Stromal cell of bone marrow (primary cell): ENCODE measurements around the gene GRIN2C.
"Not testable (repeated sequence)": the region's sequence is repeated elsewhere in the genome, so short reads cannot be mapped to it uniquely, and the experiment has no call there.

ENCODE experiments used
- DNase-seq: peaks from one replicate; pipeline ENCODE4 v3.0.0-alpha.2; 2012; ENCODE audit warnings: low read depth

The GRIN2C gene

GRCh38 chr17:74879308-74879707 lies 19.6 kb upstream of the GRIN2C start:
- no peak for DNase-seq

- DNase-seq = no peak
Observed at GRCh38 chr17:74878658-74879057, 19.0 kb upstream of the GRIN2C start.

GRCh38 chr17:74877592-74878548 lies 18.2 kb upstream of the GRIN2C start:
- no peak for DNase-seq

GRCh38 chr17:74875977-74876593 lies 16.4 kb upstream of the GRIN2C start:
- no peak for DNase-seq

GRCh38 chr17:74875155-74875976 lies 15.7 kb upstream of the GRIN2C start:
- DNase-seq = no peak

GRCh38 chr17:74874615-74875037 lies 14.9 kb upstream of the GRIN2C start:
- no peak for DNase-seq

- no peak for DNase-seq
Observed at GRCh38 chr17:74873874-74874614, 14.4 kb upstream of the GRIN2C start.

- DNase-seq = peak; percentile 99
Observed at GRCh38 chr17:74873037-74873873, 13.6 kb upstream of the GRIN2C start.

GRCh38 chr17:74872313-74873036 lies 12.8 kb upstream of the GRIN2C start, which contains the start of gene FDXR:
Gene FDXR (minus strand): TSS chr17:74872994. CDS start chr17:74872944, 50 bp downstream.
- DNase-seq = no peak

- DNase-seq = no peak
Observed at GRCh38 chr17:74871356-74872076, 11.8 kb upstream of the GRIN2C start.

- peak; percentile 15 for DNase-seq
Observed at GRCh38 chr17:74870512-74870911, 10.8 kb upstream of the GRIN2C start.

GRCh38 chr17:74870028-74870427 lies 10.3 kb upstream of the GRIN2C start:
- not testable (repeated sequence) for DNase-seq

GRCh38 chr17:74868908-74869255 lies 9.2 kb upstream of the GRIN2C start:
- DNase-seq = no peak

- no peak for DNase-seq
Observed at GRCh38 chr17:74868251-74868907, 8.7 kb upstream of the GRIN2C start.

GRCh38 chr17:74866198-74866835 lies 6.6 kb upstream of the GRIN2C start:
- no peak for DNase-seq

GRCh38 chr17:74865504-74866197 lies 6.0 kb upstream of the GRIN2C start:
- no peak for DNase-seq

GRCh38 chr17:74864866-74865395 lies 5.2 kb upstream of the GRIN2C start:
- peak; percentile 21 for DNase-seq
